ENCODE measurements around the gene C6. TPM values are rescaled to one million over a fixed set of nuclear protein-coding genes. Genes with fewer than 3 reads are reported as not detected.

Gene C6
- total RNA-seq, 1 experiment from 2014 or later = 0.37 TPM

DNA sequence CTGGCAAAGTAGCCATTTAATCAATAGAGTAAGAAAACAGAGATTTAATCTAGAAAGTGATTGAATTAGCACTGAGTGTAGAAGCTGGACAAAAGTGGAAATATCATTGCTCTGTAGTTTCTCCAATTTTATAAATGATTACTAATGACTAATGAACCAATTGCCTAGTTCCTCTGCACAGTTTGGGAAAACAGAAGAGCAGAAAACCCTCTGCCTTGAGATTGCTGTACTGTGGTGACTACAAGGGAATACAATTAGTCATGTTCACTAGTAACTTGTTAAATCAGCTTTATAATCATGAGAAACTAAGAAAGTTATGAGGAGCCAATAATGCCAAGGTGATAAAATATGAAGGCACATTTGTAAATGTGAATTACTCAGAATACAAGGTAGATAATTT, 21.1 kb upstream of the C6 start:
- TF ChIP-seq CBX3 (IDR thresholded peaks at IDR 0.05; ENCODE audit: low read depth) = no peak
- TF ChIP-seq, protein P1, sequence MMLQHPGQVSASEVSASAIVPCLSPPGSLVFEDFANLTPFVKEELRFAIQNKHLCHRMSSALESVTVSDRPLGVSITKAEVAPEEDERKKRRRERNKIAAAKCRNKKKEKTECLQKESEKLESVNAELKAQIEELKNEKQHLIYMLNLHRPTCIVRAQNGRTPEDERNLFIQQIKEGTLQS (IDR thresholded peaks at IDR 0.05) = no peak
- TF ChIP-seq SIN3A (IDR thresholded peaks at IDR 0.05; ENCODE audit: low read depth) = no peak
- no peak for TF ChIP-seq POLR2A (IDR thresholded peaks at IDR 0.05; ENCODE audit: borderline replicate concordance, extremely low read depth, insufficient read depth, insufficient read length)
- TF ChIP-seq ZFX (IDR thresholded peaks at IDR 0.05) = no peak
- H4K20me1 ChIP-seq (ENCODE audit: insufficient read depth) = no peaks in the 10 kb centered on the region
- H3K9ac ChIP-seq (ENCODE audit: low read length) = no peak overlapping the region
- no peak overlapping the region for H3K27ac ChIP-seq (ENCODE audit: low read depth, low read length)
- H3K9me2 ChIP-seq (ENCODE audit: insufficient read depth) = no peaks in the 10 kb centered on the region
- H3K4me2 ChIP-seq (ENCODE audit: low read length) = no peak overlapping the region
- H3K9me3 ChIP-seq (ENCODE audit: control insufficient read depth in 1 of 2, insufficient read depth in 1 of 2, low read depth in 1 of 2, low read length in 2 of 2) = no peaks in the 10 kb centered on the region
- ATAC-seq (no peak), DNase-seq (ENCODE audit: low read depth, low spot score) (no peak)
- ChIA-PET CTCF (no interaction called here), RAD21 (ENCODE audit: low non-redundant PET in 1 of 2, low total read pairs in 2 of 2, uncharacterized antibody in 2 of 2, unreplicated experiment in 2 of 2) (no interaction called here), POLR2A (no interaction called here)
- intact Hi-C loops (cut with micrococcal nuclease) = no loop called here
- no peaks in the 10 kb centered on the region for H3K27me3 ChIP-seq (ENCODE audit: insufficient read depth, low read length)
- no peak overlapping the region for H3K4me3 ChIP-seq (replicated peaks in 1 of 2; ENCODE audit: low read depth in 1 of 2, low read length in 2 of 2)
- no TSS peak for BruUV-seq (replicated peaks)
- no peaks in the 10 kb centered on the region for H3K4me1 ChIP-seq (ENCODE audit: control insufficient read depth in 1 of 2, insufficient read depth in 2 of 2, low read length in 2 of 2)
- H3K36me3 ChIP-seq (ENCODE audit: control insufficient read depth in 1 of 2, insufficient read depth in 2 of 2, low read length in 2 of 2) = no peaks in the 10 kb centered on the region
- no peak overlapping the region for H2AFZ ChIP-seq (ENCODE audit: low read depth, low read length, poor library complexity, severe bottlenecking)
- no peaks in the 10 kb centered on the region for H3K79me2 ChIP-seq (ENCODE audit: insufficient read depth, low read length)

DNA sequence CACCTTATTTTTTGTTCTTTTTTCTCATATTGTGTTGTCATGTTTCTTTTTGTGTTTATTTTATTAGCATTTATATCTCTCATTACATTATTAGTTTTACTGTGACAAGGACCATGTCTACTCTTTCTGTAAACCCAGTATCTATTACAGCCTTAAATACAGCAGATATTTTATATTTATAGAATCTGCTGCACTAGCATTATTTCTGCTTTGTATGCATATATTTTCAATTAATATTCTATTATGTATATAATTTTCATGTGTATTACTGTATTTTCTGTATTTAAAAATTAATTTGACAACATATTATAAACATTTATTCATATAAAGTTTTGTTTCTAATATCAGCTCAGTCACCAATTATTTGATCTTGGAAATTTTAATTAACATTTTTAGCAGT, 19.5 kb upstream of the C6 start:
- Histone ChIP-seq H3K79me2 (ENCODE audit: insufficient read depth, low read length) (no peaks in the 10 kb centered on the region), H3K36me3 (ENCODE audit: control insufficient read depth in 1 of 2, insufficient read depth in 2 of 2, low read length in 2 of 2) (no peaks in the 10 kb centered on the region), H3K4me2 (ENCODE audit: low read length) (no peak overlapping the region), H2AFZ (ENCODE audit: low read depth, low read length, poor library complexity, severe bottlenecking) (no peak overlapping the region), H3K9me2 (ENCODE audit: insufficient read depth) (no peaks in the 10 kb centered on the region), H3K9me3 (ENCODE audit: control insufficient read depth in 1 of 2, insufficient read depth in 1 of 2, low read depth in 1 of 2, low read length in 2 of 2) (no peaks in the 10 kb centered on the region), H4K20me1 (ENCODE audit: insufficient read depth) (no peaks in the 10 kb centered on the region), H3K27ac (ENCODE audit: low read depth, low read length) (no peak overlapping the region), H3K9ac (ENCODE audit: low read length) (no peak overlapping the region), H3K4me1 (ENCODE audit: control insufficient read depth in 1 of 2, insufficient read depth in 2 of 2, low read length in 2 of 2) (no peaks in the 10 kb centered on the region), H3K4me3 (replicated peaks in 1 of 2; ENCODE audit: low read depth in 1 of 2, low read length in 2 of 2) (no peak overlapping the region), H3K27me3 (ENCODE audit: insufficient read depth, low read length) (no peaks in the 10 kb centered on the region)
- no TSS peak for BruUV-seq (replicated peaks)
- intact Hi-C loops (cut with micrococcal nuclease) = no loop called here
- ATAC-seq (no peak), DNase-seq (ENCODE audit: low read depth, low spot score) (no peak)
- RAD21 ChIA-PET (ENCODE audit: low non-redundant PET in 1 of 2, low total read pairs in 2 of 2, uncharacterized antibody in 2 of 2, unreplicated experiment in 2 of 2) = no interaction called here
- POLR2A ChIA-PET = no interaction called here
- CTCF ChIA-PET = no interaction called here
- TF ChIP-seq, protein P1 (IDR thresholded peaks at IDR 0.05) = no peak
- no peak for TF ChIP-seq SIN3A (IDR thresholded peaks at IDR 0.05; ENCODE audit: low read depth)
- TF ChIP-seq ELF1 (IDR thresholded peaks at IDR 0.05; ENCODE audit: borderline replicate concordance, low read depth) = no peak
- no peak for TF ChIP-seq YY1 (IDR thresholded peaks at IDR 0.05; ENCODE audit: extremely low read depth, insufficient replicate concordance, low read depth, low read length)
- no peak for TF ChIP-seq POLR2AphosphoS5 (IDR thresholded peaks at IDR 0.05; ENCODE audit: low read depth, low read length)
- TF ChIP-seq, protein P2, sequence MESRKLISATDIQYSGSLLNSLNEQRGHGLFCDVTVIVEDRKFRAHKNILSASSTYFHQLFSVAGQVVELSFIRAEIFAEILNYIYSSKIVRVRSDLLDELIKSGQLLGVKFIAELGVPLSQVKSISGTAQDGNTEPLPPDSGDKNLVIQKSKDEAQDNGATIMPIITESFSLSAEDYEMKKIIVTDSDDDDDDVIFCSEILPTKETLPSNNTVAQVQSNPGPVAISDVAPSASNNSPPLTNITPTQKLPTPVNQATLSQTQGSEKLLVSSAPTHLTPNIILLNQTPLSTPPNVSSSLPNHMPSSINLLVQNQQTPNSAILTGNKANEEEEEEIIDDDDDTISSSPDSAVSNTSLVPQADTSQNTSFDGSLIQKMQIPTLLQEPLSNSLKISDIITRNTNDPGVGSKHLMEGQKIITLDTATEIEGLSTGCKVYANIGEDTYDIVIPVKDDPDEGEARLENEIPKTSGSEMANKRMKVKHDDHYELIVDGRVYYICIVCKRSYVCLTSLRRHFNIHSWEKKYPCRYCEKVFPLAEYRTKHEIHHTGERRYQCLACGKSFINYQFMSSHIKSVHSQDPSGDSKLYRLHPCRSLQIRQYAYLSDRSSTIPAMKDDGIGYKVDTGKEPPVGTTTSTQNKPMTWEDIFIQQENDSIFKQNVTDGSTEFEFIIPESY (IDR thresholded peaks at IDR 0.05; ENCODE audit: extremely low read depth, insufficient replicate concordance, low read length) = no peak
- TF ChIP-seq EZH2phosphoT487 (IDR thresholded peaks at IDR 0.05; ENCODE audit: borderline replicate concordance) = no peak
- TF ChIP-seq, protein P3, sequence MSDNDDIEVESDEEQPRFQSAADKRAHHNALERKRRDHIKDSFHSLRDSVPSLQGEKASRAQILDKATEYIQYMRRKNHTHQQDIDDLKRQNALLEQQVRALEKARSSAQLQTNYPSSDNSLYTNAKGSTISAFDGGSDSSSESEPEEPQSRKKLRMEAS (IDR thresholded peaks at IDR 0.05) = no peak
- TF ChIP-seq EGR1 (IDR thresholded peaks at IDR 0.05; ENCODE audit: low read depth) = no peak
- TF ChIP-seq SRF (IDR thresholded peaks at IDR 0.05; ENCODE audit: low read depth) = no peak
- no peak for TF ChIP-seq JUND (IDR thresholded peaks at IDR 0.05)
- TF ChIP-seq ZNF274 (IDR thresholded peaks at IDR 0.05; ENCODE audit: low read depth, low read length) = no peak
- no peak for TF ChIP-seq ZFX (IDR thresholded peaks at IDR 0.05)
- TF ChIP-seq RAD21 (IDR thresholded peaks at IDR 0.05; ENCODE audit: low read depth) = no peak
- TF ChIP-seq POLR2A (IDR thresholded peaks at IDR 0.05; ENCODE audit: borderline replicate concordance, extremely low read depth, insufficient read depth, insufficient read length) = no peak
- no peak for TF ChIP-seq TCF7L2 (IDR thresholded peaks at IDR 0.05; ENCODE audit: borderline replicate concordance, extremely low read depth, insufficient read depth, insufficient read length)
- no peak for TF ChIP-seq EZH2 (IDR thresholded peaks at IDR 0.05)
- no peak for TF ChIP-seq SP1 (IDR thresholded peaks at IDR 0.05; ENCODE audit: low read depth)

All from HCT116 (cell line).